NCI-H510A (cell line): ENCODE data around the gene HEPACAM2.

Experiments
- DNase-seq: peaks from one replicate; lab custom pipeline; 2025; lab: John Stamatoyannopoulos, UW

The HEPACAM2 gene

DNA sequence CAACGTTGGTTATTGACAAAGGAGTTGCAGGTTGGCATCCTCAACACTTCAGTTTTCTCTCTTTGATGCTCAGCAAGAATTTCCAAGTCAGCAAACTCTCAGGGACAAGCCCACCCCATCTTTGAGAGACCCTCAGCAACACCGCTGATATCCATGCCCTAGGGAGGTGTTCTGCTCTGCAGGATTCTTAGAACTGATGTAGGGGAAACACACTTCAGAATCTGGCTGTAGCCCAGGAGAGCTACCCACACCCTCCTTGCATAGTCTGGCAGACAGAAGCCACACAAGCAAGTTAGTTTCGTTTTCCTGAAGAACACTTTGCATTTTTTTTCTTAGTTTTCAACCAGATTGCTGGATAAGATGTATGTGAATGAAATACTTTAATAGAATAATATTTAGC lies 78.9 kb downstream of the HEPACAM2 start:
- no peak for DNase-seq

DNA sequence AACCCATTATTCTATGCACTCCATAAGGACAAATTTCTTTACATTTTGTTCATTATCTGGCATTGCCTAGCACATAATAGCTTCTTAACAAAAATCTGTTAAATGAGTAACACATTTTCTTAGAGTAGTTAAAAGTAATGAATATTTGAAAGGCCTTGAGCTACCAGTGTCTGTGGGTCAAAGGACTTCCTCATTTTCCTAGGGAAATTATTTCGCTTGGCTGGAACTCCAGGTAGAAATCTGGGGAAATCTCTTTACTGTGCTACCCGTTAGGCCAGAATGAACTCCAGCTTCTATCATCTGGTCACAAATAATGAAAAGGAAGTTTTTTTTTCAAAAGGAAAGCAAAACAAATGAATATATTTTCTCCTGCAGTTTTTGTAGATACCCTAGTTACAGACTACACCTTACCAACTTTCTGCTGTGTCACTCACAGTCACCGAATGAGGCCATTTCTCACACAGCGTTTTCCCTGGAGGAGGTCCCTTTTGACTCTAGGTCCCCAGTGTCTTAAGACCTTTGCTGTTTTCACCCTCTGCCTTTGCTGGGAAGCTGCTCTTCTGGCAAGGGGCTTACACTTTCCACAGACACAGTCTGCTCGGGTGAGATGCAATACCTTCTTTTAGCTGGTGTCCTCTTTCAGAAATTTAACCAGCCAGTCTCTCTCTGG lies 79.7 kb downstream of the HEPACAM2 start:
- DNase-seq: no peak

DNA sequence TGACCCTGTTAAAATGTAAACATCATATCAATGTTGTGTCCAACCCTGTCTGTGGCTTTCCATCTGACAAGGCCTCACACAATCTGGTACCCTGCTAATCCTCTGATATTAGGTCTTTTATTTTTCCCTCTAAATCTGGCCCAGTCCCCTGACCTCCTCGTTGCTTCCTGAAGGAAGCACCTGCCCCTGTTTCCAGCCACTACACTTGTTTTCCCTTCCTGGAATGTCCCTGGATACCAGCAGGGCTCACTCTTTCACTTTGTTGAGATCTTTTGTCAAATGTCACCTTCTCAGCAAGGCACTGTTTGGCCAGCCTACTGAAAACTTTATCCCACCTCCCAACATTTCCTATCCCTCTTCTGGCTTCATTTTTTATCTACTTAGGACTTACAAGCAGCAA lies 80.2 kb downstream of the HEPACAM2 start:
- DNase-seq: no peak

DNA sequence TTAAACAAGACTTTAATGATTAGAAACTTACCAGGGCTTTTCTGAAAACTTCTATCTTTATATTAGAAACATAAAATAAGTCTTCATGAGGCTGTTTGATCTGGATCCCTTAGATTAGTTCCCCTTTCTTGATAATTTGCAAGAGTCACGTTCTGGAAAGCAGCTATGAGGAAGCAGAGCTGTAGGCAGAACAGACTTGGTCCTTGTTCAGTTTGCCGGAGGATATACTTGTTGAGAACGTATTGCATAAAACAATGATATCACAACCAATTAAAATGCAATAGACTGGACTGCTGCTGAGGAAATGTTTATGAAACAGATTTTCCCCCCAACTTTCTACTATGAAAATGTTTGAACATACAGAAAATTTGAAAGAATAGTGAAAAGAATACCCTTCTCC lies 80.9 kb downstream of the HEPACAM2 start:
- no peak for DNase-seq

DNA sequence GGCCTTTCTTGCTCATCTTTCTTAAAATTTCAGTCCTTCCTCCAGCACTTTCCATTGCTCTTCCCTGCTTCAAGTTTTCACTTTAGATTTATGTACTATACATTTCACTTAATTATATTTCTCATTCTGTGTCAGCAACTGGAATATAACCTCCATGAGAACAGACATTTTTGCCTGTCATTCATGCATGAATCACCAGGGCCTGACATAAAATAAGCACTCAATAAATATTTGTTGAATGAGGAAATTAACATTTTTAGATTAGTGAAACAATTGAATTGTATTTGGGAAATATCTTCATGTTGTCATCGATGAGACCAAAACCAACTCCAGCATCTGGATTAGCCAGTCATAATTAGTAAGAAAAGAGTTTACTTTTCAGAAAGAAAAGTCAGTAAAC lies 84.1 kb downstream of the HEPACAM2 start:
- DNase-seq: no peak

DNA sequence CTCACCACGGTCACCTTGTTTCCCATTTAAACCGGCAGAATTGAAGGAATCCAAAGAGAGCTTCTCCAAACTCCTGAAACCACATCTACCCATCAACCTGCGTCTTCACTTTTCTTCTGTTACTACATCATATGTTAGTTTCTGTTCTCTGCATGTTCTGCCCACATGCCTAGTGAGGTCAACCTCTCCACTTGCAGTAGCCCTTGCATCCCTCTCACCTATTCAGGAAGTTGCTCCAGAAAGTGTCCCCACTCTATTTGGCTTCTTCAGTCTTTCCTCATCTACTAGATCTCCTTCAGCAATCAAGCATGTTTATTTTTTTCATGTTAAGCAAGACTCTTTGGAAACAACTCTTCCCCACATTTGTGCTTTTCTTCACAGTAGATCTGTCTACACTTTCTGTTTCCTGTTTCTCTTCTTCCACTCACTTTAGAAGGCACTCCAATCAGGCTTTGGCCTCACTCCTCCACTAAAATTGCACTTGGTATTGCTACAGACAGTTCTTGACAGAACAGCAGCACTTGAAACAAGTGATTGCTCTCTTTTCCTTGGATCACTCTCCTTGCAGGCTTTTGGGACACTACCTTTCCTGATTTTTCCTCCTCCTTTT lies 85.6 kb downstream of the HEPACAM2 start:
- DNase-seq: no peak

DNA sequence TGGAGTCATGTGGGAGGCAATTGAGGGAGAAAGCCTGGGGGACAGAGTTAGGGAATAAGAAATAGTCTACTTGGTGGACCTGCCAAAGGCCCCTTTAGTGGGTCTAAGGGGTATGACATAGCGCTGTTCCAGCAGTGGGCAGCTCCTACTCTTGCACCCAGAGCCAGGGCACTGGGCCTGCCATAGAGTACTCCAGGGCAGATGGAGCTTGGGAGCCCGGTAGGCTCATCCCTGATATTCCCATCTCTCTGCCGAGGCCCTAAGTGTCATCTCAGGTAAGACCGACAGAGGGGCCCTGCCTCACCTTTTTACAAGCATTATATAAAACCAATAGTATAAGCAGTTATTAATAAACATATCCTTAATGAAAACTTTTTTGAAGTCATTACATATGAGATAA lies 87.7 kb downstream of the HEPACAM2 start:
- no peak for DNase-seq
